Duodenal mucosa (tissue), 2 donors: ENCODE data around the gene TEX38.
A peak's percentile ranks its signal among the peaks of the same experiment; 100 is the strongest.
"Not testable (repeated sequence)": the region's sequence is repeated elsewhere in the genome, so short reads cannot be mapped to it uniquely, and the experiment has no call there.

ENCODE experiments used
- H3K27ac ChIP-seq: one replicate; pipeline ENCODE4 v1.7.0; 2013; ENCODE audit warnings: low read depth, low read length
- H3K27me3 ChIP-seq, 2 donors: one replicate each; pipeline ENCODE4 v1.7.0; 2013; ENCODE audit warnings: low read length in 2 of 2, control low read depth in 1 of 2; ENCODE audit not compliant: insufficient read depth in 2 of 2, control insufficient read depth in 1 of 2
- H3K36me3 ChIP-seq, 2 donors: one replicate each; pipeline ENCODE4 v1.7.0; 2013; ENCODE audit warnings: low read length in 2 of 2, control low read depth in 1 of 2; ENCODE audit not compliant: insufficient read depth in 2 of 2, control insufficient read depth in 1 of 2
- H3K4me1 ChIP-seq, 2 donors: one replicate each; pipeline ENCODE4 v1.7.0; 2013; ENCODE audit warnings: low read length in 2 of 2, control low read depth in 1 of 2; ENCODE audit not compliant: insufficient read depth in 2 of 2, control insufficient read depth in 1 of 2
- H3K4me3 ChIP-seq, 2 donors: one replicate each; pipeline ENCODE4 v1.7.0; 2013; ENCODE audit warnings: low read length in 2 of 2, low read depth in 1 of 2
- H3K9ac ChIP-seq, 2 donors: one replicate each; pipeline ENCODE4 v1.7.0; 2013; ENCODE audit warnings: low read length in 2 of 2, low read depth in 1 of 2
- H3K9me3 ChIP-seq, 2 donors: one replicate each; pipeline ENCODE4 v1.7.0; 2013; ENCODE audit warnings: low read length in 2 of 2, control low read depth in 1 of 2; ENCODE audit not compliant: control insufficient read depth in 1 of 2

Gene TEX38

GRCh38 chr1:46643368-46643775 lies 28.3 kb upstream of the TEX38 start:
- H3K4me1 ChIP-seq, result peaks cover 0 to 8% of the 10 kb centered on the region in 2 donors
- H3K9ac ChIP-seq, result no peak overlapping the region
- H3K9me3 ChIP-seq, result no peaks in the 10 kb centered on the region
- no peaks in the 10 kb centered on the region for H3K27me3 ChIP-seq
- no peak overlapping the region for H3K27ac ChIP-seq
- H3K36me3 ChIP-seq, result peaks cover 7 to 25% of the 10 kb centered on the region in 2 donors
- H3K4me3 ChIP-seq, result no peak overlapping the region

- no peaks in the 10 kb centered on the region for H3K4me1 ChIP-seq
- no peak overlapping the region for H3K9ac ChIP-seq
- H3K36me3 ChIP-seq, result peaks cover 16 to 40% of the 10 kb centered on the region in 2 donors
- peaks cover 4 to 5% of the 10 kb centered on the region in 2 donors for H3K9me3 ChIP-seq
- no peak overlapping the region for H3K4me3 ChIP-seq
- no peak overlapping the region for H3K27ac ChIP-seq
- H3K27me3 ChIP-seq, result no peaks in the 10 kb centered on the region
Observed at GRCh38 chr1:46645815-46646214, 25.8 kb upstream of the TEX38 start.

GRCh38 chr1:46646331-46646730 lies 25.3 kb upstream of the TEX38 start:
- Histone ChIP-seq H3K36me3 (peaks cover 16 to 40% of the 10 kb centered on the region in 2 donors), H3K9me3 (peaks cover 4 to 5% of the 10 kb centered on the region in 2 donors), H3K27me3 (no peaks in the 10 kb centered on the region)

GRCh38 chr1:46646844-46647243 lies 24.8 kb upstream of the TEX38 start:
- Histone ChIP-seq H3K4me3 (no peak overlapping the region), H3K36me3 (peaks cover 16 to 40% of the 10 kb centered on the region in 2 donors), H3K27ac (no peak overlapping the region), H3K27me3 (no peaks in the 10 kb centered on the region), H3K9me3 (peaks cover 4 to 5% of the 10 kb centered on the region in 2 donors), H3K9ac (no peak overlapping the region), H3K4me1 (no peaks in the 10 kb centered on the region)

More at GRCh38 chr1:46646331-46646730, 25.3 kb upstream of the TEX38 start:
- H3K4me1 ChIP-seq, result no peaks in the 10 kb centered on the region
- no peak overlapping the region for H3K27ac ChIP-seq
- H3K9ac ChIP-seq, result no peak overlapping the region
- no peak overlapping the region for H3K4me3 ChIP-seq

GRCh38 chr1:46647611-46648010 lies 24.0 kb upstream of the TEX38 start:
- peaks cover 16 to 39% of the 10 kb centered on the region in 2 donors for H3K36me3 ChIP-seq
- H3K27me3 ChIP-seq, result no peaks in the 10 kb centered on the region
- no peaks in the 10 kb centered on the region for H3K4me1 ChIP-seq
- peaks cover 4 to 5% of the 10 kb centered on the region in 2 donors for H3K9me3 ChIP-seq
- no peak overlapping the region for H3K27ac ChIP-seq
- H3K9ac ChIP-seq, result no peak overlapping the region
- H3K4me3 ChIP-seq, result no peak overlapping the region

GRCh38 chr1:46649764-46650163 lies 21.9 kb upstream of the TEX38 start:
- Histone ChIP-seq H3K36me3 (peaks cover 16 to 39% of the 10 kb centered on the region in 2 donors), H3K27ac (no peak overlapping the region), H3K4me1 (peaks cover 8 to 9% of the 10 kb centered on the region in 2 donors), H3K27me3 (no peaks in the 10 kb centered on the region), H3K9ac (no peak overlapping the region), H3K4me3 (no peak overlapping the region), H3K9me3 (peaks cover 4 to 5% of the 10 kb centered on the region in 2 donors)

- H3K4me1 ChIP-seq, result peaks cover 8 to 9% of the 10 kb centered on the region in 2 donors
- H3K36me3 ChIP-seq, result peaks cover 16 to 42% of the 10 kb centered on the region in 2 donors
- H3K9ac ChIP-seq, result no peak overlapping the region
- no peak overlapping the region for H3K4me3 ChIP-seq
- no peak overlapping the region for H3K27ac ChIP-seq
- no peaks in the 10 kb centered on the region for H3K27me3 ChIP-seq
- H3K9me3 ChIP-seq, result peaks cover 4 to 5% of the 10 kb centered on the region in 2 donors
Observed at GRCh38 chr1:46650491-46650890, 21.2 kb upstream of the TEX38 start.

- H3K4me1 ChIP-seq, H3K27ac ChIP-seq, H3K27me3 ChIP-seq, H3K4me3 ChIP-seq, H3K9ac ChIP-seq, H3K9me3 ChIP-seq: not testable (repeated sequence)
- peaks cover 20 to 47% of the 10 kb centered on the region in 2 donors for H3K36me3 ChIP-seq
Observed at GRCh38 chr1:46651152-46651551, 20.5 kb upstream of the TEX38 start.

GRCh38 chr1:46652321-46653100 lies 19.1 kb upstream of the TEX38 start:
- no peak overlapping the region for H3K9ac ChIP-seq
- H3K36me3 ChIP-seq, result peaks cover 18 to 46% of the 10 kb centered on the region in 2 donors
- H3K4me1 ChIP-seq, result peaks cover 8 to 9% of the 10 kb centered on the region in 2 donors
- no peak overlapping the region for H3K27ac ChIP-seq
- no peaks in the 10 kb centered on the region for H3K27me3 ChIP-seq
- no peak overlapping the region for H3K4me3 ChIP-seq
- peaks cover 4 to 5% of the 10 kb centered on the region in 2 donors for H3K9me3 ChIP-seq

GRCh38 chr1:46653405-46653958 lies 18.2 kb upstream of the TEX38 start:
- peak overlapping the region in 1 of 2 donors; percentile 13 for H3K4me3 ChIP-seq
- H3K9me3 ChIP-seq, result peaks cover 4 to 5% of the 10 kb centered on the region in 2 donors
- peaks cover 17 to 55% of the 10 kb centered on the region in 2 donors for H3K36me3 ChIP-seq
- peaks cover 8 to 9% of the 10 kb centered on the region in 2 donors for H3K4me1 ChIP-seq
- H3K9ac ChIP-seq, result no peak overlapping the region
- no peaks in the 10 kb centered on the region for H3K27me3 ChIP-seq
- no peak overlapping the region for H3K27ac ChIP-seq
